Osteoblast (primary cell): ENCODE measurements around the gene KIAA1755. TPM values are rescaled to one million over a fixed set of nuclear protein-coding genes. Genes with fewer than 3 reads are reported as not detected.

ENCODE experiments used
- DNase-seq: peaks from one replicate; pipeline ENCODE4 v3.0.0; 2011; ENCODE audit warnings: low spot score, mixed read lengths; ENCODE audit not compliant: insufficient read length; ENCODE audit errors: missing footprints
- H2AFZ ChIP-seq: 2 replicates; pipeline ENCODE4 v1.6.0; 2011; ENCODE audit warnings: mild to moderate bottlenecking, low read length
- H3K27ac ChIP-seq: 2 replicates; pipeline ENCODE4 v1.5.1; 2011; ENCODE audit warnings: mild to moderate bottlenecking, low read depth, low read length, moderate library complexity
- H3K27me3 ChIP-seq: 2 replicates; pipeline ENCODE4 v1.6.0; 2012; ENCODE audit warnings: mild to moderate bottlenecking, control low read depth, inconsistent platforms, low read length, moderate library complexity; ENCODE audit not compliant: insufficient read depth
- H3K36me3 ChIP-seq: 2 replicates; pipeline ENCODE4 v1.5.1; 2011; ENCODE audit warnings: mild to moderate bottlenecking, low read length, control low read depth, moderate library complexity; ENCODE audit not compliant: insufficient read depth
- H3K4me1 ChIP-seq: 2 replicates; pipeline ENCODE4 v1.5.1; 2011; ENCODE audit warnings: mild to moderate bottlenecking, low read length, control low read depth, moderate library complexity; ENCODE audit not compliant: insufficient read depth
- H3K4me2 ChIP-seq: 2 replicates; pipeline ENCODE4 v1.6.0; 2011; ENCODE audit warnings: mild to moderate bottlenecking, low read length; ENCODE audit not compliant: insufficient read depth
- H3K4me3 ChIP-seq: fragments of 200-600 bp; sonication (generic); 3 replicates; pipeline ENCODE4 v1.5.1; 2012; ENCODE audit warnings: mild to moderate bottlenecking, low read length, inconsistent platforms; ENCODE audit not compliant: insufficient read depth
- H3K79me2 ChIP-seq: 2 replicates; pipeline ENCODE4 v1.6.0; 2012; ENCODE audit warnings: mild to moderate bottlenecking, low read length, control low read depth, inconsistent platforms; ENCODE audit not compliant: insufficient read depth
- H3K9me3 ChIP-seq: 2 replicates; pipeline ENCODE4 v1.5.1; 2011; ENCODE audit warnings: low read depth, low read length, control low read depth
- H4K20me1 ChIP-seq: 2 replicates; pipeline ENCODE4 v1.6.0; 2012; ENCODE audit warnings: mild to moderate bottlenecking, low read length, control low read depth; ENCODE audit not compliant: insufficient read depth
- total RNA-seq: library from RNA; depleted of rRNA; stranded (reverse); fragments of >200 nt; gene quantifications from 2 replicates; pipeline ENCODE4 v1.2.3, GENCODE V29; 2012
- TF ChIP-seq, protein P1 (sequence below): IDR thresholded peaks from 2 replicates; pipeline ENCODE4 v1.5.1; 2011; ENCODE audit warnings: mild to moderate bottlenecking, low read depth, low read length, moderate library complexity; ENCODE audit errors: extremely low read depth

The KIAA1755 gene
- total RNA-seq, 1 donor: 2.5 TPM

DNA sequence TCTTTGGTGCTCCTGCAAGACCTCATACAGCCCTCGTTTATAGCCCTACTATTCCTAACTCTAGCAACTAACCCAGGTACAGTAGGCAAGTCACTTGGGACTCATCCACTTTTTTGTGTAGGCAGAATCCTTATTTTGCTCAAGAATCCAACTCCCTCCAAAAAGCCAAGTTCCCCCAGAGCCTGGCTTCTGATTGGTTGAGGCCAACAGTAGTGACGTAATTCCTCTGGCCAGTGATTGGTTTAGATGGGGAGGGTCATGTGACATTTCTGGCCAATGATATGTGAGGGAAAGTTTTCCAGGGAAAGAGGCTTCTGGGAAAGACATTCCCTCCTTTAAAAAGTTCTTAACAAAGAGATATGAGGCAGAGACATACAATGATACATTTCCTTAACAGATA is 32.1 kb downstream of the KIAA1755 start:
- Histone ChIP-seq H3K79me2 (no peaks in the 10 kb centered on the region), H3K4me1 (peaks cover 12% of the 10 kb centered on the region), H3K4me3 (no peak overlapping the region), H4K20me1 (no peaks in the 10 kb centered on the region), H3K36me3 (peaks cover 6% of the 10 kb centered on the region), H3K9me3 (no peaks in the 10 kb centered on the region), H3K4me2 (no peak overlapping the region), H3K27me3 (no peaks in the 10 kb centered on the region), H2AFZ (no peak overlapping the region), H3K27ac (no peak overlapping the region)
- peak; percentile 68 for DNase-seq
- TF ChIP-seq, protein P1, sequence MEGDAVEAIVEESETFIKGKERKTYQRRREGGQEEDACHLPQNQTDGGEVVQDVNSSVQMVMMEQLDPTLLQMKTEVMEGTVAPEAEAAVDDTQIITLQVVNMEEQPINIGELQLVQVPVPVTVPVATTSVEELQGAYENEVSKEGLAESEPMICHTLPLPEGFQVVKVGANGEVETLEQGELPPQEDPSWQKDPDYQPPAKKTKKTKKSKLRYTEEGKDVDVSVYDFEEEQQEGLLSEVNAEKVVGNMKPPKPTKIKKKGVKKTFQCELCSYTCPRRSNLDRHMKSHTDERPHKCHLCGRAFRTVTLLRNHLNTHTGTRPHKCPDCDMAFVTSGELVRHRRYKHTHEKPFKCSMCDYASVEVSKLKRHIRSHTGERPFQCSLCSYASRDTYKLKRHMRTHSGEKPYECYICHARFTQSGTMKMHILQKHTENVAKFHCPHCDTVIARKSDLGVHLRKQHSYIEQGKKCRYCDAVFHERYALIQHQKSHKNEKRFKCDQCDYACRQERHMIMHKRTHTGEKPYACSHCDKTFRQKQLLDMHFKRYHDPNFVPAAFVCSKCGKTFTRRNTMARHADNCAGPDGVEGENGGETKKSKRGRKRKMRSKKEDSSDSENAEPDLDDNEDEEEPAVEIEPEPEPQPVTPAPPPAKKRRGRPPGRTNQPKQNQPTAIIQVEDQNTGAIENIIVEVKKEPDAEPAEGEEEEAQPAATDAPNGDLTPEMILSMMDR: no peak

DNA sequence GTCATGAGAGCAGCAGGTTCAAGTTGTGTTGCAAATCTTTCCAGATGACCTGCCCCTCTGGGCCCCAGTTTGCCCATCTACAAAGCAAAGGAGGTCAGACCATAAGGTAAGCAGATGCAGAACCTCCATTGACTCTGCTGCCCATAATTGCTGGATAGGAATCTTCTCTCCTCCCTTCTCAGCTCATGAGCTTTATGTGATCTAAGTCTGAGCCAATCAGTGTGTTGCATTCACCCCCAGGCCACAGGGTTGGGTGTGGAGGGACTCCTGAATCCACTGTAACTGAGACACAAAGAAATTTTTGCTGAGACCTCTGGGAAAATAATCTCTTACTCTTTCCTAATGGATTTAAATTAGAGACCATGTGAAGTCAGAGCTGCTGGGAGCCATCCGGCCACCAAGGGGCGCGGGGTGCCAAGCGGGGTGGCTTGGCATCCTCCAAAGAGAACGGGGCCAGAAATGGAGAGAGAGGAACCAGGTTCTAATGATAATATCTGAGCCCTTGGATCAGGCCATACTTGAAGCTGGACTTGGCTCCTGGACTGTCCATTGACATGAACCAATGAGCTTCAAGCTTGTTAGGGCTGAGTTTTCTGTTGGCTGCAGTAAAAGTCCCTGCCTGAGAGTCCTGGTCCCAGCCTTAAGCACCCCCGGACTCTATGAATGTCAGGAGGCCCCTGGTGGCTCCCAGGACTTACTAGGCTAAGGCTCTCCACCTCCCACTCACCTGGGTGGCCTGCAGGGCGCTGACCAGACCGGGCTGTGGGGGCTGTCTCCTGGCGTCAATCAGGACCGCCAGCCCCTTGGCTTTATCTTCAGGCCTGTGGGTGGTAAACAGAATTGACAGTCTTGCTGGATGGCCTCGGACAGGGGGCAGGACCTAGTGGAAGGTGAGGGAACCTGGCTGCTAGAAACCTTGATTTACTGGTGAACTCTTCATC is 32.8 kb downstream of the KIAA1755 start:
- TF ChIP-seq, protein P1: no peak
- Histone ChIP-seq H3K4me1 (peaks cover 12% of the 10 kb centered on the region), H2AFZ (no peak overlapping the region), H3K36me3 (peaks cover 6% of the 10 kb centered on the region), H3K4me3 (no peak overlapping the region), H3K4me2 (no peak overlapping the region), H3K79me2 (no peaks in the 10 kb centered on the region), H3K9me3 (no peaks in the 10 kb centered on the region), H3K27ac (no peak overlapping the region), H4K20me1 (no peaks in the 10 kb centered on the region), H3K27me3 (no peaks in the 10 kb centered on the region)
- peak; percentile 58 for DNase-seq

DNA sequence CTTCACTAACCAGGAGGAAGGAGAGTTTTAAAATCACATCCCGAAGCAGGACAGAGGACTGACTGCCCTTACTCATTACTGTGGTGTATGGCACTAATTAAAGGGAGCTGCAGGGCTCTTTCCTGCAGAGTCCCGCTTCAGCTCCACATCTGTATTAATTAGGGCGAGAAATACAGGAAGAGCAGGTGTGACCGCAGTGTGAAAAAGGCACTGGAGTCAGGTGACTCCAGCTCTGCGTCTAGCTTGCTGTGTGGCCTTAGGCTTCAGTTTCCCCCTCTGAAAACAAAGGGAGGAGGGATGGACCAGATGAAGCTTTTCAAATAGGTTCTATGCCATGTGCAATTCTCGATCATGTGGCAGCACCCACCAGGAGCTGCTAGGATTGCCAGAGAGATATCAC is 34.0 kb downstream of the KIAA1755 start:
- H4K20me1 ChIP-seq: no peaks in the 10 kb centered on the region
- H3K79me2 ChIP-seq: no peaks in the 10 kb centered on the region
- TF ChIP-seq, protein P1: no peak
- H3K4me1 ChIP-seq: peaks cover 6% of the 10 kb centered on the region
- peak; percentile 25 for DNase-seq
- no peak overlapping the region for H2AFZ ChIP-seq
- no peak overlapping the region for H3K4me2 ChIP-seq
- no peak overlapping the region for H3K4me3 ChIP-seq
- H3K9me3 ChIP-seq: no peaks in the 10 kb centered on the region
- no peak overlapping the region for H3K27ac ChIP-seq
- H3K27me3 ChIP-seq: no peaks in the 10 kb centered on the region
- peaks cover 6% of the 10 kb centered on the region for H3K36me3 ChIP-seq

DNA sequence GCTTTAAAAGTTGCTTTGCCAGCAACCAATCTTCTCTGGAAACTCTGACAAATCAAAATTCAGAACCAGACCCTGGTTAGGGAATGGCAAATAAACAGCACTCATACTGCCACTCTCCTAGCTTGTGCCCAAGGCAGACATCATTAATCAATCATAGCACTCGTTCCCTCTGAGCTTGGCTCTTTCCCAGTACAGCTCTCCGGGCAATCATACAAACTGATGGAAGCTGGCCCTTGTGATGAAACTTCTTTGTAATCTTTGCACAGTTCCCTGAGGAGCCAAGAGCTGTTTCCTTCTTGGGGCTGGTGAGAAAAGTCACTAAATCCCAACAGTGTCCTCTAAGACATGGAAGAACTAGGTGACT is 34.7 kb downstream of the KIAA1755 start:
- Histone ChIP-seq H2AFZ (no peak overlapping the region), H3K4me3 (no peak overlapping the region), H3K27me3 (no peaks in the 10 kb centered on the region), H3K27ac (no peak overlapping the region), H3K4me2 (no peak overlapping the region), H3K9me3 (no peaks in the 10 kb centered on the region), H3K79me2 (no peaks in the 10 kb centered on the region), H4K20me1 (no peaks in the 10 kb centered on the region), H3K4me1 (peaks cover 2% of the 10 kb centered on the region), H3K36me3 (peaks cover 6% of the 10 kb centered on the region)
- TF ChIP-seq, protein P1: no peak
- peak; percentile 49 for DNase-seq
